Retinal pigment epithelial cell (primary cell): ENCODE measurements around the gene HLA-G.

Source experiments
- DNase-seq: peaks from one replicate; pipeline ENCODE4 v3.0.0-alpha.2; 2010; ENCODE audit warnings: low read depth
- H3K4me3 ChIP-seq: 2 replicates; pipeline ENCODE4 v1.5.1; 2011; ENCODE audit warnings: mild to moderate bottlenecking, low read length, control low read depth, moderate library complexity
- CTCF ChIP-seq: conservative IDR thresholded peaks from 2 replicates; pipeline ENCODE4 v1.5.1; 2011; ENCODE audit warnings: low read depth, low read length, control low read depth, inconsistent platforms

Gene HLA-G

GRCh38 chr6:29793036-29793356 is 34.6 kb upstream of the HLA-G start:
- no peak for DNase-seq
- no peak overlapping the region for H3K4me3 ChIP-seq
- no peak for TF ChIP-seq CTCF

- no peak for DNase-seq
- no peak overlapping the region for H3K4me3 ChIP-seq
- no peak for TF ChIP-seq CTCF
Observed at GRCh38 chr6:29793796-29794195, 33.8 kb upstream of the HLA-G start.

GRCh38 chr6:29796026-29796425 is 31.6 kb upstream of the HLA-G start:
- TF ChIP-seq CTCF = no peak
- no peak for DNase-seq
- no peak overlapping the region for H3K4me3 ChIP-seq

GRCh38 chr6:29797135-29797534 is 30.5 kb upstream of the HLA-G start:
- no peak for TF ChIP-seq CTCF
- H3K4me3 ChIP-seq = no peak overlapping the region
- no peak for DNase-seq

- TF ChIP-seq CTCF = no peak
- DNase-seq = no peak
- no peak overlapping the region for H3K4me3 ChIP-seq
Observed at GRCh38 chr6:29797966-29798365, 29.7 kb upstream of the HLA-G start.

GRCh38 chr6:29800254-29800653 is 27.4 kb upstream of the HLA-G start:
- H3K4me3 ChIP-seq = no peak overlapping the region
- no peak for DNase-seq
- TF ChIP-seq CTCF = no peak

GRCh38 chr6:29806387-29806786 is 21.2 kb upstream of the HLA-G start:
- DNase-seq = no peak
- no peak overlapping the region for H3K4me3 ChIP-seq
- no peak for TF ChIP-seq CTCF
